ENCODE data around the gene SMC2.

The SMC2 gene

GRCh38 chr9:104090578-104090977, 3.5 kb upstream of the SMC2 start:
- TF ChIP-seq GATA2 (IDR thresholded peaks at IDR 0.05; ENCODE audit: low read depth, low read length) = no peak
- no peak for TF ChIP-seq GATA3 (IDR thresholded peaks at IDR 0.05; ENCODE audit: low read depth, low read length)

- TF ChIP-seq GATA2 (IDR thresholded peaks at IDR 0.05; ENCODE audit: low read depth, low read length) (no peak), GATA3 (IDR thresholded peaks at IDR 0.05; ENCODE audit: low read depth, low read length) (no peak)
Observed at GRCh38 chr9:104091116-104091515, 3.0 kb upstream of the SMC2 start.

GRCh38 chr9:104091708-104092107, 2.4 kb upstream of the SMC2 start:
- TF ChIP-seq GATA2 (IDR thresholded peaks at IDR 0.05; ENCODE audit: low read depth, low read length) (no peak), GATA3 (IDR thresholded peaks at IDR 0.05; ENCODE audit: low read depth, low read length) (no peak)

- TF ChIP-seq GATA3 (IDR thresholded peaks at IDR 0.05; ENCODE audit: low read depth, low read length) (no peak), GATA2 (IDR thresholded peaks at IDR 0.05; ENCODE audit: low read depth, low read length) (no peak)
Observed at GRCh38 chr9:104092192-104092591, 1.9 kb upstream of the SMC2 start.

- no peak for TF ChIP-seq GATA2 (IDR thresholded peaks at IDR 0.05; ENCODE audit: low read depth, low read length)
- TF ChIP-seq GATA3 (IDR thresholded peaks at IDR 0.05; ENCODE audit: low read depth, low read length) = no peak
Observed at GRCh38 chr9:104092875-104093600, 1.1 kb upstream of the SMC2 start.

- TF ChIP-seq GATA3 (IDR thresholded peaks at IDR 0.05; ENCODE audit: low read depth, low read length) (no peak), GATA2 (IDR thresholded peaks at IDR 0.05; ENCODE audit: low read depth, low read length) (no peak)
Observed at GRCh38 chr9:104094534-104095015, 466 bp downstream of the SMC2 start.

DNA sequence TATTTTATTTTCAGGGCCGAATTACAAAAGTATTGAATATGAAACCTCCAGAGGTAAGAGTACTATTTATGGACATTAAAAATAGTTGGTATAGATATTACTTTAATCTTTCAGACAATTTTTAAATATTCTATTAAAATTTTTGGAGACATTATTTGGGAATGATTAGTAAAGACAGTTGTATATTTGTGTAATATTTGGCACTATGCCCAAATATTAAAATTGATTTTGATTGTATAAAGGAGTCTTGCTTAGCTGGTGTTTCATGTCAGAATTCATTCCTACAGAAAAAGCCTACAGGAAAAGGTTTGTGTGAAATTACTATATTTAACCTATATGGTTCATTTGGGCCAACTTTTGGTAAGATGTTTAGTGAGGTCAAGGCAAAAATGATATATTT, 5.5 kb downstream of the SMC2 start:
- TF ChIP-seq GATA2 (IDR thresholded peaks at IDR 0.05; ENCODE audit: low read depth, low read length) (no peak), GATA3 (IDR thresholded peaks at IDR 0.05; ENCODE audit: low read depth, low read length) (no peak)

DNA sequence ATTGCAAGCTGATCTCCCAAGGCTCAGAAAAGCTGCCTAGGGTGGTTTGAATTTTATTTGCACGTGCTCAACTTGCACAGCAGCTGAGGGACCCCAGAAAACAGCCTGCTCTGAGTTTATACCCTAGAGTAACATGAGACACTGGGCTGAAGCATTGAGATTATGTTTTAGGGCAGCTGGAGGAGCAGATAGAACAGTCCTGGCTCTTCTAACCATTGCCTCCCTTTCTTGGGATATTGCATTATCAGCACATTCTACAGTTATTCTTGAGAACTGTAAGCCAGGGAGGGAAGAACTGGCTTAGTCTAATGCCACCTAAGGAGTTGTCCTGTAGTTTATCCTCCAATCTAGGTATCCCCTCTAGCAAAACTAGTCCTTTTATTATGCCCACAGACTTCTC, 10.3 kb downstream of the SMC2 start:
- no peak for TF ChIP-seq GATA3 (IDR thresholded peaks at IDR 0.05; ENCODE audit: low read depth, low read length)
- TF ChIP-seq GATA2 (IDR thresholded peaks at IDR 0.05; ENCODE audit: low read depth, low read length) = no peak

DNA sequence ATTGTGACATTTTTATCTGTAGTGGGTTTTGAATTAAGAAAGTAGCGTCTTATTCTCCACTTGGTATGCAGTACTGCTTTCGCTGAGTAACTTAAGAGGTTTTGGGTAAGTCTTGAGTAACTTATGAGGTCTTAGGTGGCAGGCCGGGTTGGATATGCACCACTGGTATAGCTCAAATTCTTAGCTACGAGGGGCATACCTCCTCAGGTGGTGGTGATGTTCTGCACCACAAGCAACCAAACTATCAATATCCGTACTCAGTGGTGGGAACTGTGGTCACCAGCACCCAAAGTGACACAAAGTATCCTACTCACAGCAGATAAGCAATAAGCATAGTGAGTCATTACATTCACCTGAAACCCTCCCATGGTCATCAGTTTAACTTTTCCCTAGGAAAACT, 13.7 kb downstream of the SMC2 start:
- TF ChIP-seq GATA2 (IDR thresholded peaks at IDR 0.05; ENCODE audit: low read depth, low read length) (no peak), GATA3 (IDR thresholded peaks at IDR 0.05; ENCODE audit: low read depth, low read length) (no peak)

DNA sequence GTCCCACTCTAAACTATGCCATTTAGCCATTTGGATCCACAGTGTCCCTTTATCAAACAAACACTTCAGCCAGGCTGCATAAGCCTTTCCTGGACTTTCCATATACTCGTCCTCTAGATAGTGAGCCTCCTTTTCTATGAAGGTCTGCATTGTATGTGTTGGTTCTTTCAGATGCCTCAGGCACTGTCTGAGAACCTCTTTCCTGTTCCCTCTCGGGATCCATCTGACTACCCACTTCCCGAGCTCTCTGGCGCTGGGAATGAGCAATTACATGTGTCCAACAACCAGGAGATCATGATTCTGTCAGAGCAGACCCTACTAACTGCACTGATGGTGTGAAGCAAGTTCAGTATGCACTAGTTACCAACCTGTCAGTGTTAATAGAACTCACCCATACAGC, 14.2 kb downstream of the SMC2 start:
- TF ChIP-seq GATA3 (IDR thresholded peaks at IDR 0.05; ENCODE audit: low read depth, low read length) (no peak), GATA2 (IDR thresholded peaks at IDR 0.05; ENCODE audit: low read depth, low read length) (no peak)

DNA sequence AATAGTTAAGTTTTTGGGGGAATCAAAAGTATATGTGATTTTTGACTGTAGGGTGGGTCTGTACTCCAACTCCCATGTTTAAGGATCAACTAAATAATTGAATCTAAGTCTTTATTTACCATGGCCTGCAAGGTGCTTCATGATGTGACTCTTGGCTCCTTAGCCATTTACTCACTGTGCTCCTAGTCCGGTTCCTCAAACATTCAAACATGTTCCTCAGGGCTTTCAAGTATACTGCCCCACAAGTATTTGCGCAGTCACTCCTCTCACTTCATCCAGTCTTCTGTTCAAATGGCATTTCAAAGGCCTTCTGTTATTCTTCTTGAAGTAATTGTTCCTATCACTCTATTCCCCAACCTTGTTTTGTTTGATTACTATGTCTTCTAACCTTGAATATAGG, 16.4 kb downstream of the SMC2 start:
- no peak for TF ChIP-seq GATA2 (IDR thresholded peaks at IDR 0.05; ENCODE audit: low read depth, low read length)
- TF ChIP-seq GATA3 (IDR thresholded peaks at IDR 0.05; ENCODE audit: low read depth, low read length) = no peak

- TF ChIP-seq GATA3 (IDR thresholded peaks at IDR 0.05; ENCODE audit: low read depth, low read length) (no peak), GATA2 (IDR thresholded peaks at IDR 0.05; ENCODE audit: low read depth, low read length) (no peak)
Observed at GRCh38 chr9:104118916-104119315, 24.8 kb downstream of the SMC2 start.

GRCh38 chr9:104121022-104121421, 26.9 kb downstream of the SMC2 start:
- no peak for TF ChIP-seq GATA2 (IDR thresholded peaks at IDR 0.05; ENCODE audit: low read depth, low read length)
- TF ChIP-seq GATA3 (IDR thresholded peaks at IDR 0.05; ENCODE audit: low read depth, low read length) = no peak

GRCh38 chr9:104138243-104138868, 44.2 kb downstream of the SMC2 start:
- TF ChIP-seq GATA3 (IDR thresholded peaks at IDR 0.05; ENCODE audit: low read depth, low read length) (no peak), GATA2 (IDR thresholded peaks at IDR 0.05; ENCODE audit: low read depth, low read length) (no peak)
